Peyer's patch (tissue), 4 donors: Measurements from ENCODE around the gene HENMT1.

Experiments used
- POLR2A ChIP-seq, 2 donors: fragments of 450-650 bp; IDR thresholded peaks; one replicate each; pipeline ENCODE4 v1.5.1; 2017; ENCODE audit warnings: antibody characterized with exemption in 2 of 2, mild to moderate bottlenecking in 2 of 2, moderate library complexity in 2 of 2
- TF ChIP-seq, protein P1 (sequence below), 6 experiments: fragments of 450-650 bp in 4 of 6; fragments of 200-600 bp in 2 of 6; sonication (generic) in 1 of 6; IDR thresholded peaks; one replicate each; pipeline ENCODE4 v1.5.1; 2017 to 2019; ENCODE audit warnings: antibody characterized with exemption in 6 of 6, mild to moderate bottlenecking in 3 of 6, moderate library complexity in 1 of 6

DNA sequence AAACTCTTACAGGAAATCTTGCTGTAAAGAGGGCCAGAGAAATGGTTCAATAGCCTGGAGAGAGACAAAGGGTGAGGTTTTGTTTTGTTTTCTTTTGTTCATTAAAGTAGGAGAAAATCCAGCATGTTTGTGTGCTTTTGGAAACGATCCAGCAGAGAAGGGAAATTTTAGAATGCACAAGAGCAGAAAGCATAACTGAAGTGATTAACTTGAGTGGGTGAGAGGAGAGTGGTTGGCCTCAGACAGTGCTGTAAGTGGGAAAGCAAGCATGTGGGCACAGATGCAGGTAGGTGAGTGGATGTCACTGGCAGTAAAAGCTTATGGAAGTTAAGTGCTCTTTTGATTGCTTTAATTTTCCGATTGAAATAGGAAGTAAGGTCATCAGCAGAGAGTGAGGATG lies 50.8 kb downstream of the HENMT1 start:
- TF ChIP-seq, protein P1, sequence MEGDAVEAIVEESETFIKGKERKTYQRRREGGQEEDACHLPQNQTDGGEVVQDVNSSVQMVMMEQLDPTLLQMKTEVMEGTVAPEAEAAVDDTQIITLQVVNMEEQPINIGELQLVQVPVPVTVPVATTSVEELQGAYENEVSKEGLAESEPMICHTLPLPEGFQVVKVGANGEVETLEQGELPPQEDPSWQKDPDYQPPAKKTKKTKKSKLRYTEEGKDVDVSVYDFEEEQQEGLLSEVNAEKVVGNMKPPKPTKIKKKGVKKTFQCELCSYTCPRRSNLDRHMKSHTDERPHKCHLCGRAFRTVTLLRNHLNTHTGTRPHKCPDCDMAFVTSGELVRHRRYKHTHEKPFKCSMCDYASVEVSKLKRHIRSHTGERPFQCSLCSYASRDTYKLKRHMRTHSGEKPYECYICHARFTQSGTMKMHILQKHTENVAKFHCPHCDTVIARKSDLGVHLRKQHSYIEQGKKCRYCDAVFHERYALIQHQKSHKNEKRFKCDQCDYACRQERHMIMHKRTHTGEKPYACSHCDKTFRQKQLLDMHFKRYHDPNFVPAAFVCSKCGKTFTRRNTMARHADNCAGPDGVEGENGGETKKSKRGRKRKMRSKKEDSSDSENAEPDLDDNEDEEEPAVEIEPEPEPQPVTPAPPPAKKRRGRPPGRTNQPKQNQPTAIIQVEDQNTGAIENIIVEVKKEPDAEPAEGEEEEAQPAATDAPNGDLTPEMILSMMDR (IDR thresholded peaks at IDR 0.05): no peak
- TF ChIP-seq POLR2A (IDR thresholded peaks at IDR 0.05): no peak
